ENCODE results near the gene GTSE1. TPM values are rescaled to one million over a fixed set of nuclear protein-coding genes. Genes with fewer than 3 reads are reported as not detected.

GTSE1 gene
- total RNA-seq, 1 experiment from 2014 or later, result 88.1 TPM

- Histone ChIP-seq H3K36me3 (ENCODE audit: insufficient read depth, low read length, poor library complexity, severe bottlenecking) (peaks cover 10% of the 10 kb centered on the region), H3K4me1 (ENCODE audit: insufficient read depth, low read length, poor library complexity, severe bottlenecking) (no peaks in the 10 kb centered on the region), H3K4me3 (ENCODE audit: low read depth, low read length, poor library complexity, severe bottlenecking) (no peak overlapping the region), H3K9me3 (ENCODE audit: low read depth, low read length, poor library complexity, severe bottlenecking) (no peaks in the 10 kb centered on the region), H3K27me3 (replicated peaks; ENCODE audit: insufficient read depth, low read depth, low read length, poor library complexity) (no peaks in the 10 kb centered on the region), H3K27ac (ENCODE audit: low read depth, low read length, poor library complexity, severe bottlenecking) (no peak overlapping the region)
- no peak for TF ChIP-seq CTCF (conservative IDR thresholded peaks at IDR 0.05; ENCODE audit: low read depth, low read length)
- TF ChIP-seq EZH2 (IDR thresholded peaks at IDR 0.05; ENCODE audit: borderline replicate concordance, low read depth, low read length, poor library complexity, severe bottlenecking), result no peak
- intact Hi-C loops (cut with micrococcal nuclease; ENCODE audit: unreplicated experiment), result no loop called here
- TSS peak; percentile 33 for BruUV-seq (replicated peaks)
- DNase-seq (ENCODE audit: low spot score), result no peak
- ChIA-PET POLR2A (ENCODE audit: low non-redundant PET) (no interaction called here), CTCF (no interaction called here)
Measured at GRCh38 chr22:46360097-46360496, 63.4 kb downstream of the GTSE1 start.

- Histone ChIP-seq H3K9me3 (ENCODE audit: low read depth, low read length, poor library complexity, severe bottlenecking) (no peaks in the 10 kb centered on the region), H3K4me1 (ENCODE audit: insufficient read depth, low read length, poor library complexity, severe bottlenecking) (no peaks in the 10 kb centered on the region), H3K36me3 (ENCODE audit: insufficient read depth, low read length, poor library complexity, severe bottlenecking) (peaks cover 10% of the 10 kb centered on the region), H3K27me3 (replicated peaks; ENCODE audit: insufficient read depth, low read depth, low read length, poor library complexity) (no peaks in the 10 kb centered on the region), H3K27ac (ENCODE audit: low read depth, low read length, poor library complexity, severe bottlenecking) (no peak overlapping the region), H3K4me3 (ENCODE audit: low read depth, low read length, poor library complexity, severe bottlenecking) (no peak overlapping the region)
- ChIA-PET POLR2A (ENCODE audit: low non-redundant PET) (no interaction called here), CTCF (no interaction called here)
- no peak for TF ChIP-seq CTCF (conservative IDR thresholded peaks at IDR 0.05; ENCODE audit: low read depth, low read length)
- TF ChIP-seq EZH2 (IDR thresholded peaks at IDR 0.05; ENCODE audit: borderline replicate concordance, low read depth, low read length, poor library complexity, severe bottlenecking), result no peak
- intact Hi-C loops (cut with micrococcal nuclease; ENCODE audit: unreplicated experiment), result no loop called here
- DNase-seq (ENCODE audit: low spot score), result no peak
- BruUV-seq (replicated peaks), result no TSS peak
Measured at GRCh38 chr22:46360891-46361290, 64.2 kb downstream of the GTSE1 start.

- CTCF ChIA-PET, result no interaction called here
- Histone ChIP-seq H3K27ac (ENCODE audit: low read depth, low read length, poor library complexity, severe bottlenecking) (no peak overlapping the region), H3K4me1 (ENCODE audit: insufficient read depth, low read length, poor library complexity, severe bottlenecking) (no peaks in the 10 kb centered on the region), H3K27me3 (replicated peaks; ENCODE audit: insufficient read depth, low read depth, low read length, poor library complexity) (no peaks in the 10 kb centered on the region), H3K36me3 (ENCODE audit: insufficient read depth, low read length, poor library complexity, severe bottlenecking) (peaks cover 8% of the 10 kb centered on the region), H3K9me3 (ENCODE audit: low read depth, low read length, poor library complexity, severe bottlenecking) (no peaks in the 10 kb centered on the region), H3K4me3 (ENCODE audit: low read depth, low read length, poor library complexity, severe bottlenecking) (no peak overlapping the region)
- no peak for DNase-seq (ENCODE audit: low spot score)
- intact Hi-C loops (cut with micrococcal nuclease; ENCODE audit: unreplicated experiment), result no loop called here
- TF ChIP-seq EZH2 (IDR thresholded peaks at IDR 0.05; ENCODE audit: borderline replicate concordance, low read depth, low read length, poor library complexity, severe bottlenecking) (no peak), CTCF (conservative IDR thresholded peaks at IDR 0.05; ENCODE audit: low read depth, low read length) (no peak)
- POLR2A ChIA-PET (ENCODE audit: low non-redundant PET), result no interaction called here
- BruUV-seq (replicated peaks), result no TSS peak
Measured at GRCh38 chr22:46361826-46362202, 65.1 kb downstream of the GTSE1 start.

All from A673 (cell line).